K562 (cell line): ENCODE measurements around the gene USP15. TPM values are rescaled to one million over a fixed set of nuclear protein-coding genes. Genes with fewer than 3 reads are reported as not detected.

Source experiments
- ADNP ChIP-seq: fragments of 200-800 bp; sonication (Bioruptor generic); IDR thresholded peaks from 2 replicates; pipeline ENCODE4 v1.6.1; 2016; ENCODE audit warnings: missing genetic modification characterization, missing compliant biosample characterization
- CBX5 ChIP-seq: IDR thresholded peaks from 2 replicates; pipeline ENCODE4 v1.6.1; 2014; ENCODE audit warnings: low read depth, borderline replicate concordance
- CHCHD3 ChIP-seq: fragments of 250-450 bp; sonication (Bioruptor Pico); IDR thresholded peaks from 2 replicates; pipeline ENCODE4 v2.1.2; 2022; ENCODE audit warnings: mild to moderate bottlenecking
- CHD4 ChIP-seq: fragments of 200-600 bp; sonication (generic); IDR thresholded peaks from 3 replicates; pipeline ENCODE4 v1.6.1; 2012; ENCODE audit warnings: low read depth, mild to moderate bottlenecking, mixed read lengths, low read length, inconsistent platforms; ENCODE audit not compliant: insufficient read depth, insufficient replicate concordance, poor library complexity, severe bottlenecking
- CSDE1 ChIP-seq, 2 experiments: fragments of 450-650 bp; IDR thresholded peaks; 2 replicates each; pipeline ENCODE4 v1.6.1; 2016; ENCODE audit warnings: mild to moderate bottlenecking in 1 of 2
- ELF2 ChIP-seq: fragments of 250-450 bp; sonication (Bioruptor Pico); IDR thresholded peaks from 2 replicates; pipeline ENCODE4 v1.5.0; 2021; ENCODE audit warnings: mild to moderate bottlenecking
- FOXP1 ChIP-seq: sonication (generic); formaldehyde crosslinking; IDR thresholded peaks from 2 replicates; pipeline ENCODE4 v1.8.0; 2022; ENCODE audit warnings: mild to moderate bottlenecking, missing genetic modification reagents
- FOXP4 ChIP-seq: sonication (generic); formaldehyde crosslinking; IDR thresholded peaks from 2 replicates; pipeline ENCODE4 v1.8.0; 2022; ENCODE audit warnings: mild to moderate bottlenecking, missing genetic modification reagents, borderline replicate concordance
- HMBOX1 ChIP-seq: sonication (generic); IDR thresholded peaks from 2 replicates; pipeline ENCODE4 v1.6.1; 2016
- MCM2 ChIP-seq: fragments of 450-650 bp; IDR thresholded peaks from 2 replicates; pipeline ENCODE4 v1.6.1; 2017; ENCODE audit warnings: low read depth, mild to moderate bottlenecking
- MGA ChIP-seq: fragments of 450-650 bp; IDR thresholded peaks from 2 replicates; pipeline ENCODE4 v1.6.1; 2016; ENCODE audit warnings: mild to moderate bottlenecking, moderate library complexity
- RNF2 ChIP-seq: sonication (generic); IDR thresholded peaks from 2 replicates; pipeline ENCODE4 v1.6.1; 2016
- SIX5 ChIP-seq, 2 experiments: IDR thresholded peaks; 2 replicates each; pipeline ENCODE4 v1.6.1; 2011; ENCODE audit warnings: low read length in 2 of 2, borderline replicate concordance in 1 of 2, low read depth in 1 of 2, mild to moderate bottlenecking in 1 of 2, moderate library complexity in 1 of 2; ENCODE audit not compliant: insufficient read depth in 1 of 2
- TAF9B ChIP-seq: fragments of 450-650 bp; IDR thresholded peaks from 2 replicates; pipeline ENCODE4 v1.6.1; 2018; ENCODE audit warnings: mild to moderate bottlenecking; ENCODE audit not compliant: partially characterized antibody
- polyA plus RNA-seq, 8 experiments: library from polyadenylated mRNA; depleted of rRNA in 4 of 8; stranded (reverse) in 5 of 8; unstranded in 3 of 8; fragments of >200 nt; fragmentation: Nextera tagmentation in 2 of 8; fragmentation: Illumina TruSeq in 1 of 8; extraction: Ambion mirVana in 2 of 8; extraction: Trizol in 1 of 8; gene quantifications; 2 replicates each; pipeline versions ENCODE4 v1.2.1 to v1.2.3, GENCODE V29; 2011 to 2014; ENCODE audit warnings: inconsistent platforms in 1 of 8, missing spikeins in 1 of 8
- total RNA-seq, 7 experiments: library from RNA; depleted of rRNA in 6 of 7; stranded (reverse); fragments of >200 nt in 6 of 7; fragmentation: Illumina TruSeq in 2 of 7; extraction: Trizol in 2 of 7; gene quantifications; 2 replicates each; pipeline versions ENCODE4 v1.2.1 to v1.2.3, GENCODE V29; 2011 to 2021; ENCODE audit warnings: low replicate concordance in 1 of 7

USP15 gene
- total and polyA plus RNA-seq, 9 of the 15 experiments (the other 6 are each of a cell fraction or from before 2014, with no cell fraction given) = 140 to 272 (median 182) TPM

GRCh38 chr12:62256408-62257096 lies 3.7 kb upstream of the USP15 start (continued):
- TF ChIP-seq MGA (no peak), CBX5 (no peak), ELF2 (CRISPR knock-in tag) (no peak), HMBOX1 (peak; percentile 71; the same call in 1 of the 2 replicates), MCM2 (no peak), RNF2 (no peak), CSDE1 (IDR thresholded peaks at IDR 0.05) (no peak), ADNP (tag) (no peak), CHCHD3 (no peak), FOXP4 (CRISPR knock-in tag) (no peak), CHD4 (no peak), TAF9B (no peak), FOXP1 (CRISPR knock-in tag) (no peak), SIX5 (IDR thresholded peaks at IDR 0.05; ENCODE audit: borderline replicate concordance in 1 of 2, insufficient read depth in 1 of 2, low read depth in 1 of 2, low read length in 2 of 2) (no peak)
